GM19468 (cell line): ENCODE results near the gene NOTCH1.
"Not testable (repeated sequence)": the region's sequence is repeated elsewhere in the genome, so short reads cannot be mapped to it uniquely, and the experiment has no call there.

ENCODE experiments used
- ATAC-seq: cut with Tn5 transposase; IDR thresholded peaks from one replicate; pipeline ENCODE4 v1.9.1; 2021; ENCODE audit warnings: mild to moderate bottlenecking, moderate library complexity, moderate number of reproducible peaks; ENCODE audit not compliant: unreplicated experiment; ENCODE audit errors: extremely low read depth

NOTCH1 gene

GRCh38 chr9:136565715-136566552 lies 20.1 kb upstream of the NOTCH1 start:
- ATAC-seq = no peak

- no peak for ATAC-seq
These were observed 19.4 kb upstream of the NOTCH1 start for GRCh38 chr9:136565086-136565714.

- ATAC-seq = no peak
These were observed 18.6 kb upstream of the NOTCH1 start for GRCh38 chr9:136564379-136564988.

GRCh38 chr9:136563646-136564325 lies 17.9 kb upstream of the NOTCH1 start:
- no peak for ATAC-seq

- ATAC-seq = no peak
These were observed 17.1 kb upstream of the NOTCH1 start for GRCh38 chr9:136562746-136563495.

- ATAC-seq = no peak
These were observed 15.9 kb upstream of the NOTCH1 start for GRCh38 chr9:136561779-136562178.

GRCh38 chr9:136560586-136560985 lies 14.7 kb upstream of the NOTCH1 start:
- no peak for ATAC-seq

- ATAC-seq = not testable (repeated sequence)
These were observed 13.5 kb upstream of the NOTCH1 start for GRCh38 chr9:136559371-136559770.

- ATAC-seq = not testable (repeated sequence)
These were observed 13.0 kb upstream of the NOTCH1 start for GRCh38 chr9:136558846-136559245.

- ATAC-seq = no peak
These were observed 12.5 kb upstream of the NOTCH1 start for GRCh38 chr9:136558373-136558772.

GRCh38 chr9:136557036-136557435 lies 11.2 kb upstream of the NOTCH1 start:
- ATAC-seq = no peak

- no peak for ATAC-seq
These were observed 10.3 kb upstream of the NOTCH1 start for GRCh38 chr9:136556166-136556565.

GRCh38 chr9:136554870-136555269 lies 9.0 kb upstream of the NOTCH1 start:
- no peak for ATAC-seq

GRCh38 chr9:136553581-136553980 lies 7.7 kb upstream of the NOTCH1 start:
- no peak for ATAC-seq

GRCh38 chr9:136552117-136552703 lies 6.4 kb upstream of the NOTCH1 start:
- ATAC-seq = no peak

GRCh38 chr9:136551401-136552116 lies 5.7 kb upstream of the NOTCH1 start:
- no peak for ATAC-seq

GRCh38 chr9:136550439-136551289 lies 4.8 kb upstream of the NOTCH1 start:
- ATAC-seq = no peak
